ENCODE measurements around the gene ANGEL1. TPM values are rescaled to one million over a fixed set of nuclear protein-coding genes. Genes with fewer than 3 reads are reported as not detected.
A peak's percentile ranks its signal among the peaks of the same experiment; 100 is the strongest.

ANGEL1 gene
- total RNA-seq, 4 donors from 2014 or later: 9.8 to 15.7 (median 13.0) TPM

GRCh38 chr14:76786601-76787000 lies 26.1 kb downstream of the ANGEL1 start:
- no peaks in the 10 kb centered on the region for H3K27me3 ChIP-seq
- H3K4me3 ChIP-seq: no peak overlapping the region
- no peaks in the 10 kb centered on the region for H3K9me3 ChIP-seq
- peaks cover 0 to 40% (median 0%) of the 10 kb centered on the region in 3 donors for H3K36me3 ChIP-seq
- no peak for DNase-seq
- TF ChIP-seq POLR2A (IDR thresholded peaks at IDR 0.05): no peak
- no peak for TF ChIP-seq CTCF (IDR thresholded peaks at IDR 0.05)
- H3K27ac ChIP-seq: no peak overlapping the region
- H3K4me1 ChIP-seq: peaks cover 0 to 18% (median 0%) of the 10 kb centered on the region in 4 donors

DNA sequence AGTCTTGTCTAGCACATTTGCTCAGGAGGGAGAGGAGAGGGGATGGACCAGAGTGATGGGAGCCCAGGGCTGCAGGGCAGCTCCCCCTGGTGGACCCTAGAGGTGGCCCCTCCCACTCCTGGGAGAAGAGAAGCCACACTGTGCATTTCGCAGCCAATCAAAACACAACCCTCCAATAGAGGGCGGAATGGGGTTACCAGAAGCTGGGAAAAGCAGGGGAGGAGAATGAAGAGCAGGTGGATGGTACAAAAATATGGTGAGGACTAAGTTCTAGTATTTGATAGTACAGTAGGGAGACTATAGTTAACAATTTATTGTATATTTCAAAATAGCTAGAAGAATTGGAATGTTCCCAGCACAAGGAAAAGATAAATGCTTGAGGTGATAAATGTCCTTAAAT lies 27.8 kb downstream of the ANGEL1 start:
- Histone ChIP-seq H3K36me3 (peaks cover 0 to 27% (median 0%) of the 10 kb centered on the region in 3 donors), H3K4me3 (no peak overlapping the region), H3K9me3 (no peaks in the 10 kb centered on the region), H3K4me1 (peaks cover 0 to 23% (median 0%) of the 10 kb centered on the region in 4 donors), H3K27ac (no peak overlapping the region), H3K27me3 (no peaks in the 10 kb centered on the region)
- no peak for TF ChIP-seq POLR2A (IDR thresholded peaks at IDR 0.05)
- TF ChIP-seq CTCF (IDR thresholded peaks at IDR 0.05): peak; percentile 33 to 70 (median 60)
- peak in 2 of 3 donors; percentile 62 to 81 for DNase-seq

DNA sequence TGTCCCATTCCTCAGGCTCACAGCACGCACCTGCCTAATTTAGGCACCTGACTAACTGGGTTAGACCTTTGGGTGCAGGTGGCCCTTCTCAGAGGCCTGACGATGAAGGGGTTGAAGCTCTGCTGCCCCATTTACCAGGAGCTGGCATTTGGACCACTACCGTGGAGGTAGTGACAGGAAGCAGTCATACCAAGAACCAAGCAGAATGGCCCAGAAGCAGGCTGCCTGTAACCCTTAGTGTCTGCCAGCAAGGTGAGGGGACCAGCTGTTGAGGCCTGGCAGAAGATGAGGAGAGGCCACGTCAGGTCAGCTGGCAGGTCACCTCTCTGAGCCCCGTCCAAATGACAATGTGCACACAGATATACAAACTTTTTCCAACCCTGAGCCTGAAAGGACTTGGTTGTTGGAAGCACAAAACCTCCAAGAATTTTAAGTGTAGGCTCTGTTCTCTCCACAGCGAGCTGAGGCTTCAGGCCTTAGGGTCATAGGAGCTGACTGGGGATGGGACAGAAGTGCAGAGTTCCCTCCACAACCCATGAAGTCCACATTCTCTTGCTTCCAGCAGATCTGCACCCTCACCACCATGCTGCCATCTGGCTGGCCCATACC lies 28.3 kb downstream of the ANGEL1 start:
- Histone ChIP-seq H3K36me3 (peaks cover 0 to 23% (median 0%) of the 10 kb centered on the region in 3 donors), H3K4me1 (peaks cover 0 to 23% (median 0%) of the 10 kb centered on the region in 4 donors), H3K4me3 (no peak overlapping the region), H3K27ac (no peak overlapping the region), H3K27me3 (no peaks in the 10 kb centered on the region), H3K9me3 (no peaks in the 10 kb centered on the region)
- TF ChIP-seq POLR2A (IDR thresholded peaks at IDR 0.05): no peak
- TF ChIP-seq CTCF (IDR thresholded peaks at IDR 0.05): no peak
- DNase-seq: no peak

DNA sequence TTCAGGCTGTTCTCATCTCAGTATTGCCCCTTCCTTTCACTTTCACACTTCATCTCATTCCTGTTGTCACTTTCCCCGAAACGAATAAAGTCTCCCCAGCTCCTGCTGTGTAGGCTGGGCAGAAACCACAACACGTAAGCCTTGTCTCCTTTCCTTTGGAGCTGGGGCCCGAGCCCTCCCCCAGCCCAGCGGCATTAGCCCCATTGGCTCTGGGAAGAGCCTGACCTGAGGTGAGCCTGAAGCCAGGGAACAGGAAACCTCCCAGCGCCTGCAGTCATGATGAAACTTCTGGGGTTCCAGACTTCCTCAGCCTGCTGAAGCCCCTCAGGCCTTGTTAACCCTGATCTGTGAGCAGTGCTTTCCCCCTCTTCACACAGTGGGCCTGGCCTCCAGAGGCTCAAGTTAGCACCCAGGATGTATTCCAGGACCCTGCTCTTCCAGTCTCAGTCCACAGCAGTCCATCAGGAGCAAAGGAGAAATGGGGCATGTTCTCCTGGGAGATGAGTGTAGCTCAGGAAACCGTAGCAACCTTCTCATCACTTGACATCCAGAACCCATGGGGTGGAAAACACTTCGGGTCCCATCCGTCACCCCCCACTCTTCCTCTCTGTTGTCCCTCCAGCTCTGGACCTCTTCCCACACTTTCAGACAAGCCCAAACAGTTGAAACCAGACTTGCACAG lies 29.7 kb downstream of the ANGEL1 start:
- Histone ChIP-seq H3K4me1 (peaks cover 0 to 23% (median 0%) of the 10 kb centered on the region in 4 donors), H3K4me3 (no peak overlapping the region), H3K27me3 (no peaks in the 10 kb centered on the region), H3K36me3 (peaks cover 0 to 11% (median 0%) of the 10 kb centered on the region in 3 donors), H3K9me3 (no peaks in the 10 kb centered on the region), H3K27ac (peak overlapping the region in 3 of 4 donors; percentile 12 to 31 (median 25))
- TF ChIP-seq CTCF (IDR thresholded peaks at IDR 0.05): no peak
- no peak for TF ChIP-seq POLR2A (IDR thresholded peaks at IDR 0.05)
- no peak for DNase-seq

DNA sequence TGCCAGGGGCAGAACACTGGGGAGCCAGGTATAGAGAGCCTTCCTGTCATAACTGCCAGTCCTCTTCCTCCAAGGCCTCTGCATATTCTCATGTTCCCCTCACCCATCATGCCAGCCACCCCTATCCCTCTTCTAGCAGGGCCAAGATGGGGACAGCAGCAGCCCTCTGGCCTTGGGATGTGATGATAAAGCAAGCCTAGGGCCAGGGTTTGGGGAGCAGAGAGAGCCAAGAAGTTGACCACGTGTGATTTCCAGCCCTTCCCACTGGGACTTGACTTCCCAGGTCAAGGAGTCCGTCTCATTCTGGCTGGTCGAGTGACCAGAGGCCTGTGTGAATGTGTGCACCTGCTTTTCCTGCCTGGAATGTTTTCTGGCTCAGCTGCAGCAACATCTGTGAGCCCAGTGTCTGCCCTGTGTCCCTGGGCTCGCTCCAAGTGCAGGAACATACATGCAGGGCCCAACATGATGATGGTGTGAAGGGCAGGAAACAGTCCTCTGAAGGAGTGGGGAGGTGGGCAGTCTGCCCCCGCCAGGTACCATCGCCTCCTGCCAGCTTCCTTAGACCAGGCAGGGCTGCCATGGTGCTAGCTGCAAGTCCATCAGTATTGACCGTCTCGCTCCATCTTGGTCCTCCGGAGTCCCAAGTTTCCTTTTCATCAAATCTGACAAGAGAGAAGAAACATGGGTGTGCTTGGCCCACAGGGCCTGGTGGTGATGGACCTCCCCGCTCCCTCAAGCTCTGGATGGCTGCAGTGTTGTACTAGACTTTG lies 30.4 kb downstream of the ANGEL1 start:
- peak overlapping the region in 1 of 4 donors; percentile 30 for H3K27ac ChIP-seq
- H3K27me3 ChIP-seq: no peaks in the 10 kb centered on the region
- TF ChIP-seq POLR2A (IDR thresholded peaks at IDR 0.05) (no peak), CTCF (IDR thresholded peaks at IDR 0.05) (no peak)
- peaks cover 0 to 11% (median 0%) of the 10 kb centered on the region in 3 donors for H3K36me3 ChIP-seq
- H3K4me1 ChIP-seq: peaks cover 0 to 23% (median 0%) of the 10 kb centered on the region in 4 donors
- H3K9me3 ChIP-seq: no peaks in the 10 kb centered on the region
- H3K4me3 ChIP-seq: no peak overlapping the region
- DNase-seq: no peak
